Right lobe of liver (tissue), 4 donors: ENCODE measurements around the gene MTRFR.

Experiments used
- CTCF ChIP-seq, 4 donors: fragments of 200-600 bp in 3 of 4; fragments of 450-650 bp in 1 of 4; IDR thresholded peaks; one replicate each; pipeline versions ENCODE4 v1.5.1 to v1.8.0; 2016 to 2022; ENCODE audit warnings: antibody characterized with exemption in 4 of 4, mild to moderate bottlenecking in 2 of 4
- POLR2A ChIP-seq: fragments of 450-650 bp; IDR thresholded peaks from one replicate; pipeline ENCODE4 v1.6.1; 2017; ENCODE audit warnings: antibody characterized with exemption, mild to moderate bottlenecking
- donor health status: DM: no; HTN: no; CAD: no.
- donor health status: DM: no; HTN: no; CAD: no.
- donor health status: DM: no; HTN: yes; CAD: no.

GRCh38 chr12:123286652-123287373, 53.6 kb downstream of the MTRFR start:
- TF ChIP-seq CTCF (IDR thresholded peaks at IDR 0.05), result no peak
- no peak for TF ChIP-seq POLR2A
